Lower leg skin (tissue), 4 donors: ENCODE results near the gene INTS2. TPM values are rescaled to one million over a fixed set of nuclear protein-coding genes. Genes with fewer than 3 reads are reported as not detected.

ENCODE experiments used
- DNase-seq, 2 donors: peaks; one replicate each; pipeline ENCODE4 v3.0.0-alpha.2; 2019; ENCODE audit warnings: low spot score in 2 of 2
- H3K4me3 ChIP-seq: fragments of 200-600 bp; sonication (generic); 2 replicates; pipeline ENCODE4 v1.5.1; 2017; ENCODE audit warnings: mild to moderate bottlenecking, low read depth; ENCODE audit not compliant: poor library complexity, severe bottlenecking
- POLR2A ChIP-seq, 2 donors: fragments of 450-650 bp; IDR thresholded peaks; one replicate each; pipeline ENCODE4 v1.6.1; 2016 to 2017; ENCODE audit warnings: antibody characterized with exemption in 2 of 2, mild to moderate bottlenecking in 1 of 2, moderate library complexity in 1 of 2
- WGBS, 2 donors: methylation state at CpG; one replicate each; pipeline ENCODE4 v1.1.5; 2018; 5-methylcytosine and 5-hydroxymethylcytosine counted together
- intact Hi-C: fragments of 100-400 bp; cut with DNase I; formaldehyde crosslinking; loops from one replicate; pipeline ENCODE4 v1.15.0; 2023; ENCODE audit warnings: low total_unique reads
- total RNA-seq, 4 donors: library from RNA; depleted of rRNA; stranded (reverse); fragments of >200 nt; gene quantifications; one replicate each; pipeline ENCODE4 v1.1.0, GENCODE V29; 2016
- TF ChIP-seq, protein P1 (sequence below), 3 donors: fragments of 450-650 bp; IDR thresholded peaks; one replicate each; pipeline ENCODE4 v1.5.1; 2016; ENCODE audit warnings: antibody characterized with exemption in 3 of 3, mild to moderate bottlenecking in 3 of 3, moderate library complexity in 2 of 3

INTS2 gene
- total RNA-seq, 4 donors from 2014 or later: 6.8 to 11.4 (median 9.2) TPM

DNA sequence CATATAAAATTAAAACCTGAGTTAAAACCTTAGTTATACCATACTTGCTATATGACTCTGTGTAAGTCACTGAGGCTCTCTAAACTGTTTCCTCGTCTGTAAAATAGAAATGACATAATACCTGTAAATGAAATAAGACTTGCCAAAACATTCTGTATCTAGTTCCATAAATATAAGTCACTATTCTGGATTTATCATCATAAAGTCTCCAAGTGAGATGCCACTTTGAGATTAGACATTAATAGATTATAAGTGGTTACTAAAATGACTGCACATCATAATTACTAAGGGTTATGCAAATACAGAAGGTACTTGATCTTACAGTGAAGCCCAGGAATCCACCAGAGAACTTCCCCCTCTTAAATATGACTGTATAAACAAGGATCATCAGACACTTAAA is 52.5 kb downstream of the INTS2 start:
- intact Hi-C loops: no loop called here
- DNase-seq: no peak
- H3K4me3 ChIP-seq: no peak overlapping the region
- 74 to 83% methylated on average over 1 of the region's 1 CpG for WGBS, 2 donors
- TF ChIP-seq POLR2A (IDR thresholded peaks at IDR 0.05): no peak
- TF ChIP-seq, protein P1, sequence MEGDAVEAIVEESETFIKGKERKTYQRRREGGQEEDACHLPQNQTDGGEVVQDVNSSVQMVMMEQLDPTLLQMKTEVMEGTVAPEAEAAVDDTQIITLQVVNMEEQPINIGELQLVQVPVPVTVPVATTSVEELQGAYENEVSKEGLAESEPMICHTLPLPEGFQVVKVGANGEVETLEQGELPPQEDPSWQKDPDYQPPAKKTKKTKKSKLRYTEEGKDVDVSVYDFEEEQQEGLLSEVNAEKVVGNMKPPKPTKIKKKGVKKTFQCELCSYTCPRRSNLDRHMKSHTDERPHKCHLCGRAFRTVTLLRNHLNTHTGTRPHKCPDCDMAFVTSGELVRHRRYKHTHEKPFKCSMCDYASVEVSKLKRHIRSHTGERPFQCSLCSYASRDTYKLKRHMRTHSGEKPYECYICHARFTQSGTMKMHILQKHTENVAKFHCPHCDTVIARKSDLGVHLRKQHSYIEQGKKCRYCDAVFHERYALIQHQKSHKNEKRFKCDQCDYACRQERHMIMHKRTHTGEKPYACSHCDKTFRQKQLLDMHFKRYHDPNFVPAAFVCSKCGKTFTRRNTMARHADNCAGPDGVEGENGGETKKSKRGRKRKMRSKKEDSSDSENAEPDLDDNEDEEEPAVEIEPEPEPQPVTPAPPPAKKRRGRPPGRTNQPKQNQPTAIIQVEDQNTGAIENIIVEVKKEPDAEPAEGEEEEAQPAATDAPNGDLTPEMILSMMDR (IDR thresholded peaks at IDR 0.05): no peak

DNA sequence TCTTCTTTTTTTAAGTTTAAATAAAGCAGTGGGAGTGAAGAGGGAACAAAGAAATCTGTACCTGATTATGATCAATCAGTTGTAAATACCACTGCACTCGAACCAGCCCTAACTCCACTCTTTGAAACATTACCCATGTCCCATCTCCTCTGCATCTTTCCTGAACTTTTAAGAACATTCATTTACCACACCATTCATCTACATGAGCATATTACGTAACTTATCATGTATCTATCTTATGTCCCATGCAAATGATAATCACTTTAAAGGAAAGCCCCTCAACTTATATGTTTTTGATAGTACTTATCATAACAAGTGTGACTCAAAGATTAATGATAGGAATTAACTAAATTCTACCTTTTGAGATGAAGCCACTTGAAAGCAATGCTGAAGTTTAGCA is 53.7 kb downstream of the INTS2 start:
- H3K4me3 ChIP-seq: no peak overlapping the region
- DNase-seq: no peak
- WGBS, 2 donors: 83 to 87% methylated on average over 2 of the region's 2 CpGs
- intact Hi-C loops: loop anchor here (5.0 kb wide), 1 partner anchor 188 kb away; no protein-coding TSS in a partner anchor
- TF ChIP-seq, protein P1 (IDR thresholded peaks at IDR 0.05): no peak
- TF ChIP-seq POLR2A (IDR thresholded peaks at IDR 0.05): no peak

DNA sequence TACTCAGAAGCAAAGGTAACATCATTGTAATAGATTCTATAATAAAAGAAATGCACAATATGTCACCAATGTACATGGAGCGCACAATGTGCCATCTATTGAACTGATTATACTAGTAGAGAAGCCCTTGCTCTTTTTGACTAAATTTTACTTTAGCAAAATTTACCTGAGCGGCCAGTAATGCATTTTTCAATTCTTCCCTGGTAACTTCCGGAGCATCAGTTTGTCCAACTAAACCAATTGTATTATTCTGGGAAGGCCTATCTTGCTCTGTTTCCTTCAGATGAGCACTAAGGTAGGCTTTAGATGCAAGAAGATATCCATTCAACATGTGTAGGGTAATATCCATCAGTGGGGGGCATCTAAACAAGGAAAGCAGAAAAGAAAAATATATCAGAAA is 55.7 kb downstream of the INTS2 start:
- DNase-seq: no peak
- no peak overlapping the region for H3K4me3 ChIP-seq
- TF ChIP-seq, protein P1 (IDR thresholded peaks at IDR 0.05): no peak
- TF ChIP-seq POLR2A (IDR thresholded peaks at IDR 0.05): no peak
- intact Hi-C loops: loop anchor here (5.0 kb wide), 1 partner anchor 190 kb away; no protein-coding TSS in a partner anchor
- WGBS, 2 donors: 96 to 99% methylated on average over 3 of the region's 3 CpGs

DNA sequence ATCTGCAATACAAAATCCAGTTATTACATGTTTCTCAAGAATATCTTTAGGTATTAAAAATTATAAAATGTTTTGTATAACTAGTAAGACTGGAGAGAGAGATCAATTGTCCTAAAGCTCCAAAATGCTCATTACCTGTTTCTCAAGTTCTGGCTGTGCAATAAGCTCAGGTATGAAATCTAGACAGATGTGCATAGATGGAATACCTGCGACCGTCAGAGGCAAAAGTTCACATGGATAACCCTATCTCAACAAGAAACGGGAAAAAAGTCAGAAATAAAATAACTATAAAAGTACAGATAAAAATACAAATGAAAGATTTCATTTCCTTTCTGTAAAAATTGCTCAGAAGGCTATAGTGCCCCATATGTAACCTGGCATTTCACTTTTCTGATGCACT is 58.6 kb downstream of the INTS2 start:
- no peak overlapping the region for H3K4me3 ChIP-seq
- DNase-seq: no peak
- 89 to 98% methylated on average over 3 of the region's 3 CpGs for WGBS, 2 donors
- intact Hi-C loops: no loop called here
- no peak for TF ChIP-seq POLR2A (IDR thresholded peaks at IDR 0.05)
- TF ChIP-seq, protein P1 (IDR thresholded peaks at IDR 0.05): no peak

DNA sequence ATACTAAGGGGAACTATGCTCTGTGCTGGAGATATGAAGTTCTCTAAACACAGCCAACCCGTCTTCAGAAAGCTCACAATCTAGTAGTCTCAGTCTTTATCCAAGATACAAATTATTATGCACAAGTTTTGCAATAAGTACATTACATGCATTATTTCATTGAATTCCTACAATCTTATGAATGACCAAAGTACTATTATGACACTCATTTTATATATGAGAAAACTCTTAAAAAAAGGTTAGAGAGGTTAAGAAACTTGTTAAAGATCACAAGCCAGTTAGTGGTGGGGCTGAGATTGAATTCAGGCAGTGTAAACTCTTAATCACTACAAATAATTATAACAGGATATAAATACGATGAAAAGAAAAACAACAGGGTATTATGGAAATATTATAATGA is 59.7 kb downstream of the INTS2 start:
- no peak for DNase-seq
- no peak for TF ChIP-seq POLR2A (IDR thresholded peaks at IDR 0.05)
- TF ChIP-seq, protein P1 (IDR thresholded peaks at IDR 0.05): no peak
- no peak overlapping the region for H3K4me3 ChIP-seq
- WGBS, 2 donors: 90 to 94% methylated on average over 2 of the region's 2 CpGs
- intact Hi-C loops: no loop called here

DNA sequence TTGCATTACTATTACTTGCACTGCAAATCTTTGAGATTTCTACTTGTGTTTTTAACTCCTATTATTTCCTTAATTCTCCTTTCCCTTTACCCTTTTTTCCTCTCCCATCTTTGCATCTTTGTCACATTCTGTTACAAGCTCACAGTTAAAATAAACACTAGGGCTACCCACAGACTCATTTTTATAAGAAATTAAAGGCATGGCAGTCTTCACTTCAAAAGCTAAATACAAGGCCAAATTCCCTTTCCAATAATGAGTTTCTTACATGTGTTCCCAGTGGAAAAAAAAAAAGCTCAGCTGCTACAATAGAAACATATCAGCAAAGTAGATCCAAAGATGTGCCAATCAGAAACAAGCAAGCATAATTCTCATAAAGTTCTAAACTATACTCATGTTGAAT is 60.7 kb downstream of the INTS2 start:
- no peak overlapping the region for H3K4me3 ChIP-seq
- intact Hi-C loops: no loop called here
- DNase-seq: no peak
- TF ChIP-seq POLR2A (IDR thresholded peaks at IDR 0.05): no peak
- TF ChIP-seq, protein P1 (IDR thresholded peaks at IDR 0.05): no peak
